Osteocyte (in vitro differentiated cells): ENCODE data around the gene KRT86. TPM values are rescaled to one million over a fixed set of nuclear protein-coding genes. Genes with fewer than 3 reads are reported as not detected.

ENCODE experiments used
- DNase-seq: peaks from one replicate; pipeline ENCODE4 v3.0.0; 2021; ENCODE audit warnings: mixed read lengths; ENCODE audit not compliant: unreplicated experiment; ENCODE audit errors: extremely low spot score
- H3K27ac Mint-ChIP-seq: one replicate; pipeline ENCODE4 v1.8.0; 2021; ENCODE audit warnings: mild to moderate bottlenecking, mixed read lengths; ENCODE audit not compliant: unreplicated experiment
- H3K27me3 Mint-ChIP-seq: one replicate; pipeline ENCODE4 v1.8.0; 2021; ENCODE audit warnings: mixed read lengths; ENCODE audit not compliant: unreplicated experiment
- H3K36me3 Mint-ChIP-seq: one replicate; pipeline ENCODE4 v1.8.0; 2021; ENCODE audit warnings: mixed read lengths; ENCODE audit not compliant: unreplicated experiment
- H3K4me1 Mint-ChIP-seq: one replicate; pipeline ENCODE4 v1.8.0; 2021; ENCODE audit warnings: mixed read lengths; ENCODE audit not compliant: unreplicated experiment
- H3K4me3 Mint-ChIP-seq: one replicate; pipeline ENCODE4 v1.8.0; 2021; ENCODE audit warnings: mild to moderate bottlenecking, moderate library complexity, mixed read lengths; ENCODE audit not compliant: unreplicated experiment
- H3K9me3 Mint-ChIP-seq: one replicate; pipeline ENCODE4 v1.8.0; 2021; ENCODE audit warnings: mixed read lengths; ENCODE audit not compliant: unreplicated experiment
- CTCF ChIP-seq: fragments of 200-600 bp; sonication (generic); IDR thresholded peaks from 2 replicates; pipeline ENCODE4 v1.5.0; 2021; ENCODE audit warnings: antibody characterized with exemption, mild to moderate bottlenecking, moderate library complexity
- total RNA-seq: library from RNA; stranded (reverse); gene quantifications from 2 replicates; pipeline ENCODE4 v1.2.1, GENCODE V29; 2021

Gene KRT86
- total RNA-seq, 1 donor from 2014 or later, result 0.24 TPM

DNA sequence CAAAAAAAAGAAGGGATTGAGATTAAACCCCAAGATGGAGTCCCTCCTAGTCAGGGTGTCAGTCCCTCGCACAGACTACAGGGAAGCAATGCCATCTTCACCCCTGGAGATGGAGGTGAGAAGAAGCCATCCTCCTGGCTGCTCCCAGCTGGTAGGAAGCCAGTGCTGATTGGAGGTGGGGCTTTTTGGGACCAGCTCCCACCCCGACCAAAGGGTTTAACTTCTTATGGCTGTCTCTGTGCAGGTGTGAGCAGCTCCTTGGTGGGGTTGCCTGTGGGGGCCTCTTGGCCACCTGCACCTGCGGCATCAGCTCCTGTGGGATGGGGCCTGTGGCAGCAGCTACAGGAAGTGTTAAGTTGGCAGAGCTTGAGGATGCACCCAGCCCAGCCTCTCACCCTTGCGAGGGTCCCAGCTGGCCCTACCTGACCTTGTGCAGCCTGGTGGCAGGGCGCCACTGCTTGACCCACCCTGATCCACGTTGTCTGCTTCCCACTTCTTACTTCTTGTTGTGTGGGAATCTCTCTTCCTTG is 3.8 kb upstream of the KRT86 start:
- H3K27ac Mint-ChIP-seq, result no peak overlapping the region
- H3K4me3 Mint-ChIP-seq, result no peak overlapping the region

GRCh38 chr12:52271158-52271557 is 3.3 kb upstream of the KRT86 start:
- DNase-seq, result no peak
- H3K4me3 Mint-ChIP-seq, result no peak overlapping the region
- H3K36me3 Mint-ChIP-seq, result no peaks in the 10 kb centered on the region
- peaks cover 7% of the 10 kb centered on the region for H3K4me1 Mint-ChIP-seq
- H3K27ac Mint-ChIP-seq, result no peak overlapping the region
- TF ChIP-seq CTCF, result no peak
- no peaks in the 10 kb centered on the region for H3K9me3 Mint-ChIP-seq
- peaks cover 14% of the 10 kb centered on the region for H3K27me3 Mint-ChIP-seq

More for the DNA sequence above, 3.8 kb upstream of the KRT86 start:
- no peak for DNase-seq
- H3K36me3 Mint-ChIP-seq, result no peaks in the 10 kb centered on the region
- TF ChIP-seq CTCF, result no peak
- H3K27me3 Mint-ChIP-seq, result peaks cover 14% of the 10 kb centered on the region
- peaks cover 7% of the 10 kb centered on the region for H3K4me1 Mint-ChIP-seq
- H3K9me3 Mint-ChIP-seq, result no peaks in the 10 kb centered on the region

- H3K27me3 Mint-ChIP-seq, result peaks cover 14% of the 10 kb centered on the region
- no peak for TF ChIP-seq CTCF
- DNase-seq, result peak; percentile 72
- H3K9me3 Mint-ChIP-seq, result no peaks in the 10 kb centered on the region
- peaks cover 35% of the 10 kb centered on the region for H3K4me1 Mint-ChIP-seq
- H3K36me3 Mint-ChIP-seq, result no peaks in the 10 kb centered on the region
- H3K4me3 Mint-ChIP-seq, result no peak overlapping the region
- no peak overlapping the region for H3K27ac Mint-ChIP-seq
Measured at GRCh38 chr12:52275686-52276085, 1.2 kb downstream of the KRT86 start.

DNA sequence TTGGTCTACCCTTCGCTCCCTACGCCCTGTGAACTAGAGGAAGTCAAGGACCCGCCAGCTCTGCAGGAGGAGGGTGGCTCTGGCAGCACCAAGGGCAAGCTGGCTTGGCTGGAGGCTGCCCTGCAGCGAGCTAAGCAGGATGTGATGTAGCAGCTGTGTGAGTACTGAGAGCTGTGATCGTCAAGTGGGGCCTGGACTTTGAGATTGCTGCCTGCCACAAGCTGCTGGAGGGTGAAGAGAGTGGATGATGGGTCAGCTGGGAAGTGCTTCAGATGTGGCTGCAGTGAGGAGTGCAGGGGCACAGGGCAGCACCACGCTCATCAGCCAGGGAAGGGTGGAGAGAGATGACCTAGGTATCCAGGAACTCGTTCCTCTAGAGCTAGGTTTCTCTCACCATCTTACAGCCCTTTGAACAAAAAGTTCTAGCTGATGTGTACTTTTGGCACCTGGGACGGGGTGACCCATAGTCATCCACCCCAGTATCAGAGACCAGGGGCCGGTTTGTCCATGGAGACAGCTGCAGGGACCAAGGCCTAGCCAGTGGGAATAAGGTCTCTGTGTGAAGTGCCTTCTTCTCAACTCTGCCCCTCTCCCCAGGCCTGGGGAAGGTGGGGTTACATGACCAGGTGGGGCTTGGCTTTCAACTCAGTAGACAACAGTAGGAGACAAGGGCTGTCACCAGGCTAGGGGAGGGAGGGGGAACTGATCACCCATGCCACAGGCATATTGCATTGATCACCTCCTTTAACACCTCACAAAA is 3.2 kb downstream of the KRT86 start:
- peaks cover 5% of the 10 kb centered on the region for H3K27me3 Mint-ChIP-seq
- peaks cover 50% of the 10 kb centered on the region for H3K4me1 Mint-ChIP-seq
- H3K4me3 Mint-ChIP-seq, result no peak overlapping the region

More for the DNA sequence above, 3.2 kb downstream of the KRT86 start:
- Mint-ChIP-seq H3K36me3 (no peaks in the 10 kb centered on the region), H3K9me3 (no peaks in the 10 kb centered on the region), H3K27ac (no peak overlapping the region)
- peak; percentile 75 for DNase-seq
- no peak for TF ChIP-seq CTCF
